OCI-LY7 (cell line): Measurements from ENCODE around the gene DENND6B.

ENCODE experiments used
- CTCF ChIP-seq: fragments of 200-600 bp; sonication (generic); conservative IDR thresholded peaks from 2 replicates; pipeline ENCODE4 v1.5.1; 2014; ENCODE audit warnings: mild to moderate bottlenecking, antibody characterized with exemption, low read length, moderate library complexity, mixed read lengths
- EZH2phosphoT487 ChIP-seq: fragments of 200-600 bp; sonication (generic); IDR thresholded peaks from 2 replicates; pipeline ENCODE4 v1.6.1; 2018; ENCODE audit warnings: low read depth, borderline replicate concordance, mild to moderate bottlenecking, mixed run types, antibody characterized with exemption, low read length, moderate library complexity, mixed read lengths

GRCh38 chr22:50313021-50313420, 13.8 kb downstream of the DENND6B start:
- TF ChIP-seq CTCF (no peak), EZH2phosphoT487 (no peak)
